ENCODE measurements around the gene ERVFRD-1. TPM values are rescaled to one million over a fixed set of nuclear protein-coding genes. Genes with fewer than 3 reads are reported as not detected.
A peak's percentile ranks its signal among the peaks of the same experiment; 100 is the strongest.

The ERVFRD-1 gene
- total RNA-seq, 2 experiments from 2014 or later = not detected

GRCh38 chr6:11139051-11139960 lies 27.8 kb upstream of the ERVFRD-1 start:
- H3K27ac Mint-ChIP-seq = peak overlapping the region; percentile 9
- H3K9me3 Mint-ChIP-seq = no peaks in the 10 kb centered on the region
- H3K4me1 Mint-ChIP-seq (ENCODE audit: low read depth) = peaks cover 19% of the 10 kb centered on the region
- H3K27me3 Mint-ChIP-seq = no peaks in the 10 kb centered on the region
- no peak for TF ChIP-seq CTCF (IDR thresholded peaks at IDR 0.05)
- no peak overlapping the region for H3K4me3 Mint-ChIP-seq
- intact Hi-C loops (cut with micrococcal nuclease) = no loop called here
- POLR2A ChIA-PET = no interaction called here
- ATAC-seq (peak; percentile 80), DNase-seq (peak; percentile 21)
- CTCF ChIA-PET = interaction anchor here (0.7 to 1.6 kb wide), 2 partner anchors 356 to 357 kb away, joined by 3 to 5 read pairs; no protein-coding TSS in a partner anchor
- H3K36me3 Mint-ChIP-seq (ENCODE audit: low read depth) = peaks cover 14% of the 10 kb centered on the region

- Mint-ChIP-seq H3K4me1 (ENCODE audit: low read depth) (peaks cover 19% of the 10 kb centered on the region), H3K27me3 (no peaks in the 10 kb centered on the region), H3K4me3 (no peak overlapping the region), H3K27ac (no peak overlapping the region), H3K9me3 (no peaks in the 10 kb centered on the region), H3K36me3 (ENCODE audit: low read depth) (peaks cover 15% of the 10 kb centered on the region)
- DNase-seq (no peak), ATAC-seq (no peak)
- no peak for TF ChIP-seq CTCF (IDR thresholded peaks at IDR 0.05)
- intact Hi-C loops (cut with micrococcal nuclease) = no loop called here
- ChIA-PET CTCF (interaction anchor here (1.3 to 3.4 kb wide), 3 partner anchors 34 to 360 kb away, joined by 3 to 24 read pairs (median 3); no protein-coding TSS in a partner anchor), POLR2A (interaction anchor here (1.0 kb wide), 1 partner anchor 141 kb away, joined by 3 read pairs; no protein-coding TSS in a partner anchor)
Measured at GRCh38 chr6:11136809-11137208, 25.3 kb upstream of the ERVFRD-1 start.

- Mint-ChIP-seq H3K27ac (no peak overlapping the region), H3K36me3 (ENCODE audit: low read depth) (peaks cover 15% of the 10 kb centered on the region), H3K9me3 (no peaks in the 10 kb centered on the region), H3K27me3 (no peaks in the 10 kb centered on the region), H3K4me3 (no peak overlapping the region), H3K4me1 (ENCODE audit: low read depth) (peaks cover 14% of the 10 kb centered on the region)
- no peak for TF ChIP-seq CTCF (IDR thresholded peaks at IDR 0.05)
- ChIA-PET POLR2A (no interaction called here), CTCF (no interaction called here)
- intact Hi-C loops (cut with micrococcal nuclease) = no loop called here
- DNase-seq = no peak
- no peak for ATAC-seq
Measured at GRCh38 chr6:11133281-11133680, 21.8 kb upstream of the ERVFRD-1 start.

- no peaks in the 10 kb centered on the region for H3K27me3 Mint-ChIP-seq
- no peaks in the 10 kb centered on the region for H3K9me3 Mint-ChIP-seq
- ATAC-seq (no peak), DNase-seq (no peak)
- no peak overlapping the region for H3K4me3 Mint-ChIP-seq
- TF ChIP-seq CTCF (IDR thresholded peaks at IDR 0.05) = no peak
- CTCF ChIA-PET = no interaction called here
- H3K4me1 Mint-ChIP-seq (ENCODE audit: low read depth) = peaks cover 14% of the 10 kb centered on the region
- intact Hi-C loops (cut with micrococcal nuclease) = no loop called here
- no peak overlapping the region for H3K27ac Mint-ChIP-seq
- peaks cover 16% of the 10 kb centered on the region for H3K36me3 Mint-ChIP-seq (ENCODE audit: low read depth)
- POLR2A ChIA-PET = interaction anchor here (0.6 kb wide), 1 partner anchor 364 kb away, joined by 3 read pairs; no protein-coding TSS in a partner anchor
Measured at GRCh38 chr6:11132194-11132888, 20.8 kb upstream of the ERVFRD-1 start.

GRCh38 chr6:11130605-11131004 lies 19.1 kb upstream of the ERVFRD-1 start:
- CTCF ChIA-PET = no interaction called here
- TF ChIP-seq CTCF (IDR thresholded peaks at IDR 0.05) = no peak
- no peak for DNase-seq
- Mint-ChIP-seq H3K4me3 (no peak overlapping the region), H3K27me3 (no peaks in the 10 kb centered on the region), H3K4me1 (ENCODE audit: low read depth) (peaks cover 14% of the 10 kb centered on the region), H3K9me3 (no peaks in the 10 kb centered on the region), H3K27ac (no peak overlapping the region), H3K36me3 (ENCODE audit: low read depth) (peaks cover 22% of the 10 kb centered on the region)
- POLR2A ChIA-PET = no interaction called here
- intact Hi-C loops (cut with micrococcal nuclease) = no loop called here
- ATAC-seq = no peak

Measured in activated CD8-positive, alpha-beta T cell treated with anti-CD3 and anti-CD28 coated beads for 36 hours (primary cell).